ENCODE data around the gene GIMD1. TPM values are rescaled to one million over a fixed set of nuclear protein-coding genes. Genes with fewer than 3 reads are reported as not detected.

The GIMD1 gene
- total RNA-seq, 2 experiments from 2014 or later: not detected

GRCh38 chr4:106347167-106347566, 21.4 kb downstream of the GIMD1 start:
- ChIA-PET CTCF (no interaction called here), POLR2A (no interaction called here)
- Mint-ChIP-seq H3K36me3 (ENCODE audit: low read depth) (peaks cover 80% of the 10 kb centered on the region), H3K27ac (no peak overlapping the region), H3K4me1 (ENCODE audit: low read depth) (peaks cover 24% of the 10 kb centered on the region), H3K4me3 (no peak overlapping the region), H3K27me3 (no peaks in the 10 kb centered on the region), H3K9me3 (no peaks in the 10 kb centered on the region)
- no peaks in the 10 kb centered on the region for H3K4me1 ChIP-seq (ENCODE audit: insufficient read depth, low read length)
- no peak overlapping the region for H3K4me3 ChIP-seq (ENCODE audit: low read length)
- TF ChIP-seq CTCF (IDR thresholded peaks at IDR 0.05): no peak
- no peak overlapping the region for H3K27ac ChIP-seq (ENCODE audit: low read depth in 1 of 2, low read length in 2 of 2)
- no peak for DNase-seq
- intact Hi-C loops (cut with DNase I, micrococcal nuclease): no loop called here
- no peak for ATAC-seq (ENCODE audit: poor library complexity)
- no peaks in the 10 kb centered on the region for H3K9me3 ChIP-seq (ENCODE audit: control insufficient read depth in 1 of 2, insufficient read depth in 1 of 2, low read length in 2 of 2)
- H3K36me3 ChIP-seq (ENCODE audit: insufficient read depth, low read length): peaks cover 52% of the 10 kb centered on the region
- no peaks in the 10 kb centered on the region for H3K27me3 ChIP-seq (ENCODE audit: control insufficient read depth in 1 of 2, insufficient read depth in 2 of 2, low read length in 2 of 2)

- no peaks in the 10 kb centered on the region for H3K4me1 ChIP-seq (ENCODE audit: insufficient read depth, low read length)
- DNase-seq: no peak
- no peak for ATAC-seq (ENCODE audit: poor library complexity)
- no peak overlapping the region for H3K27ac ChIP-seq (ENCODE audit: low read depth in 1 of 2, low read length in 2 of 2)
- TF ChIP-seq CTCF (IDR thresholded peaks at IDR 0.05): no peak
- intact Hi-C loops (cut with DNase I, micrococcal nuclease): no loop called here
- Mint-ChIP-seq H3K4me1 (ENCODE audit: low read depth) (peaks cover 47% of the 10 kb centered on the region), H3K27me3 (no peaks in the 10 kb centered on the region), H3K36me3 (ENCODE audit: low read depth) (peaks cover 86% of the 10 kb centered on the region), H3K9me3 (peaks cover 2% of the 10 kb centered on the region), H3K27ac (no peak overlapping the region), H3K4me3 (no peak overlapping the region)
- no peaks in the 10 kb centered on the region for H3K27me3 ChIP-seq (ENCODE audit: control insufficient read depth in 1 of 2, insufficient read depth in 2 of 2, low read length in 2 of 2)
- H3K9me3 ChIP-seq (ENCODE audit: control insufficient read depth in 1 of 2, insufficient read depth in 1 of 2, low read length in 2 of 2): no peaks in the 10 kb centered on the region
- ChIA-PET POLR2A (no interaction called here), CTCF (no interaction called here)
- H3K4me3 ChIP-seq (ENCODE audit: low read length): no peak overlapping the region
- peaks cover 65% of the 10 kb centered on the region for H3K36me3 ChIP-seq (ENCODE audit: insufficient read depth, low read length)
Observed at GRCh38 chr4:106344647-106344970, 24.0 kb downstream of the GIMD1 start.

- peaks cover 2% of the 10 kb centered on the region for H3K9me3 Mint-ChIP-seq
- H3K4me1 Mint-ChIP-seq (ENCODE audit: low read depth): peaks cover 52% of the 10 kb centered on the region
- CTCF ChIA-PET: no interaction called here
Observed at GRCh38 chr4:106343865-106344646, 24.5 kb downstream of the GIMD1 start.

More at GRCh38 chr4:106343865-106344646, 24.5 kb downstream of the GIMD1 start:
- TF ChIP-seq CTCF (IDR thresholded peaks at IDR 0.05): no peak
- no peak overlapping the region for H3K4me3 Mint-ChIP-seq
- no peaks in the 10 kb centered on the region for H3K27me3 Mint-ChIP-seq
- H3K36me3 ChIP-seq (ENCODE audit: insufficient read depth, low read length): peaks cover 62% of the 10 kb centered on the region
- no peaks in the 10 kb centered on the region for H3K27me3 ChIP-seq (ENCODE audit: control insufficient read depth in 1 of 2, insufficient read depth in 2 of 2, low read length in 2 of 2)
- ATAC-seq (ENCODE audit: poor library complexity): no peak
- no peak overlapping the region for H3K27ac ChIP-seq (ENCODE audit: low read depth in 1 of 2, low read length in 2 of 2)
- POLR2A ChIA-PET: no interaction called here
- intact Hi-C loops (cut with DNase I, micrococcal nuclease): no loop called here
- H3K9me3 ChIP-seq (ENCODE audit: control insufficient read depth in 1 of 2, insufficient read depth in 1 of 2, low read length in 2 of 2): no peaks in the 10 kb centered on the region
- no peak overlapping the region for H3K4me3 ChIP-seq (ENCODE audit: low read length)
- DNase-seq: no peak
- no peaks in the 10 kb centered on the region for H3K4me1 ChIP-seq (ENCODE audit: insufficient read depth, low read length)
- peaks cover 86% of the 10 kb centered on the region for H3K36me3 Mint-ChIP-seq (ENCODE audit: low read depth)
- no peak overlapping the region for H3K27ac Mint-ChIP-seq
